SK-N-SH (cell line): ENCODE measurements around the gene DPY19L1.
"Not testable (repeated sequence)": the region's sequence is repeated elsewhere in the genome, so short reads cannot be mapped to it uniquely, and the experiment has no call there.

Experiments used
- EP300 ChIP-seq, 2 experiments: IDR thresholded peaks; 2 replicates each; pipeline versions ENCODE4 v1.4.0 to v1.6.1; 2012; ENCODE audit warnings: borderline replicate concordance in 1 of 2, low read depth in 1 of 2, low read length in 1 of 2
- EZH2phosphoT487 ChIP-seq: fragments of 200-600 bp; sonication (generic); IDR thresholded peaks from 2 replicates; pipeline ENCODE4 v1.6.1; 2017; ENCODE audit warnings: low read depth, mixed run types, mild to moderate bottlenecking, antibody characterized with exemption, moderate library complexity, borderline replicate concordance
- GABPA ChIP-seq: IDR thresholded peaks from 2 replicates; pipeline ENCODE4 v1.4.0; 2012; ENCODE audit warnings: low read depth, mild to moderate bottlenecking
- JUND ChIP-seq: IDR thresholded peaks from 2 replicates; pipeline ENCODE4 v1.4.0; 2012
- POLR2AphosphoS5 ChIP-seq: IDR thresholded peaks from 2 replicates; pipeline ENCODE4 v1.6.1; 2012; ENCODE audit warnings: low read depth, low read length
- RAD21 ChIP-seq: IDR thresholded peaks from 2 replicates; pipeline ENCODE4 v1.6.1; 2012; ENCODE audit warnings: mild to moderate bottlenecking, low read length
- REST ChIP-seq: IDR thresholded peaks from 2 replicates; pipeline ENCODE4 v1.6.1; 2012; ENCODE audit warnings: mild to moderate bottlenecking, low read depth, low read length, moderate library complexity
- SIN3A ChIP-seq: IDR thresholded peaks from 2 replicates; pipeline ENCODE4 v1.6.1; 2012; ENCODE audit warnings: low read depth, mild to moderate bottlenecking, low read length, moderate library complexity, borderline replicate concordance
- TAF1 ChIP-seq: IDR thresholded peaks from 2 replicates; pipeline ENCODE4 v1.6.1; 2012; ENCODE audit warnings: low read depth, mild to moderate bottlenecking, low read length, moderate library complexity, borderline replicate concordance
- TEAD4 ChIP-seq: IDR thresholded peaks from 2 replicates; pipeline ENCODE4 v1.4.0; 2012; ENCODE audit warnings: mild to moderate bottlenecking, borderline replicate concordance; ENCODE audit not compliant: insufficient read depth
- TF ChIP-seq, protein P1 (sequence below): fragments of 200-600 bp; sonication (generic); IDR thresholded peaks from 2 replicates; pipeline ENCODE4 v1.6.1; 2017; ENCODE audit warnings: antibody characterized with exemption, mild to moderate bottlenecking, moderate library complexity
- TF ChIP-seq, protein P2 (sequence below): fragments of 150-350 bp; IDR thresholded peaks from 2 replicates; pipeline ENCODE4 v1.6.1; 2017; ENCODE audit warnings: antibody characterized with exemption, low read length, low read depth, borderline replicate concordance
- TF ChIP-seq, protein P3 (sequence below): IDR thresholded peaks from 2 replicates; pipeline ENCODE4 v1.4.0; 2012; ENCODE audit warnings: low read depth, borderline replicate concordance
- TF ChIP-seq, protein P4 (sequence below): IDR thresholded peaks from 2 replicates; pipeline ENCODE4 v1.4.0; 2012; ENCODE audit warnings: low read depth, borderline replicate concordance

GRCh38 chr7:34966504-34966903, 70.8 kb downstream of the DPY19L1 start:
- not testable (repeated sequence) for TF ChIP-seq SIN3A, JUND, POLR2AphosphoS5, TAF1, TEAD4, GABPA, EZH2phosphoT487, RAD21, REST
- TF ChIP-seq EP300 (IDR thresholded peaks at IDR 0.05; ENCODE audit: borderline replicate concordance in 1 of 2, low read depth in 1 of 2, low read length in 1 of 2) = peak in 1 of 2 experiments; percentile 36; a peak in 1 of 4 replicates
- TF ChIP-seq, protein P1, sequence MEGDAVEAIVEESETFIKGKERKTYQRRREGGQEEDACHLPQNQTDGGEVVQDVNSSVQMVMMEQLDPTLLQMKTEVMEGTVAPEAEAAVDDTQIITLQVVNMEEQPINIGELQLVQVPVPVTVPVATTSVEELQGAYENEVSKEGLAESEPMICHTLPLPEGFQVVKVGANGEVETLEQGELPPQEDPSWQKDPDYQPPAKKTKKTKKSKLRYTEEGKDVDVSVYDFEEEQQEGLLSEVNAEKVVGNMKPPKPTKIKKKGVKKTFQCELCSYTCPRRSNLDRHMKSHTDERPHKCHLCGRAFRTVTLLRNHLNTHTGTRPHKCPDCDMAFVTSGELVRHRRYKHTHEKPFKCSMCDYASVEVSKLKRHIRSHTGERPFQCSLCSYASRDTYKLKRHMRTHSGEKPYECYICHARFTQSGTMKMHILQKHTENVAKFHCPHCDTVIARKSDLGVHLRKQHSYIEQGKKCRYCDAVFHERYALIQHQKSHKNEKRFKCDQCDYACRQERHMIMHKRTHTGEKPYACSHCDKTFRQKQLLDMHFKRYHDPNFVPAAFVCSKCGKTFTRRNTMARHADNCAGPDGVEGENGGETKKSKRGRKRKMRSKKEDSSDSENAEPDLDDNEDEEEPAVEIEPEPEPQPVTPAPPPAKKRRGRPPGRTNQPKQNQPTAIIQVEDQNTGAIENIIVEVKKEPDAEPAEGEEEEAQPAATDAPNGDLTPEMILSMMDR = not testable (repeated sequence)
- TF ChIP-seq, protein P2, sequence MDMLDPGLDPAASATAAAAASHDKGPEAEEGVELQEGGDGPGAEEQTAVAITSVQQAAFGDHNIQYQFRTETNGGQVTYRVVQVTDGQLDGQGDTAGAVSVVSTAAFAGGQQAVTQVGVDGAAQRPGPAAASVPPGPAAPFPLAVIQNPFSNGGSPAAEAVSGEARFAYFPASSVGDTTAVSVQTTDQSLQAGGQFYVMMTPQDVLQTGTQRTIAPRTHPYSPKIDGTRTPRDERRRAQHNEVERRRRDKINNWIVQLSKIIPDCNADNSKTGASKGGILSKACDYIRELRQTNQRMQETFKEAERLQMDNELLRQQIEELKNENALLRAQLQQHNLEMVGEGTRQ = not testable (repeated sequence)
- TF ChIP-seq, protein P3, sequence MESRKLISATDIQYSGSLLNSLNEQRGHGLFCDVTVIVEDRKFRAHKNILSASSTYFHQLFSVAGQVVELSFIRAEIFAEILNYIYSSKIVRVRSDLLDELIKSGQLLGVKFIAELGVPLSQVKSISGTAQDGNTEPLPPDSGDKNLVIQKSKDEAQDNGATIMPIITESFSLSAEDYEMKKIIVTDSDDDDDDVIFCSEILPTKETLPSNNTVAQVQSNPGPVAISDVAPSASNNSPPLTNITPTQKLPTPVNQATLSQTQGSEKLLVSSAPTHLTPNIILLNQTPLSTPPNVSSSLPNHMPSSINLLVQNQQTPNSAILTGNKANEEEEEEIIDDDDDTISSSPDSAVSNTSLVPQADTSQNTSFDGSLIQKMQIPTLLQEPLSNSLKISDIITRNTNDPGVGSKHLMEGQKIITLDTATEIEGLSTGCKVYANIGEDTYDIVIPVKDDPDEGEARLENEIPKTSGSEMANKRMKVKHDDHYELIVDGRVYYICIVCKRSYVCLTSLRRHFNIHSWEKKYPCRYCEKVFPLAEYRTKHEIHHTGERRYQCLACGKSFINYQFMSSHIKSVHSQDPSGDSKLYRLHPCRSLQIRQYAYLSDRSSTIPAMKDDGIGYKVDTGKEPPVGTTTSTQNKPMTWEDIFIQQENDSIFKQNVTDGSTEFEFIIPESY = not testable (repeated sequence)
- TF ChIP-seq, protein P4, sequence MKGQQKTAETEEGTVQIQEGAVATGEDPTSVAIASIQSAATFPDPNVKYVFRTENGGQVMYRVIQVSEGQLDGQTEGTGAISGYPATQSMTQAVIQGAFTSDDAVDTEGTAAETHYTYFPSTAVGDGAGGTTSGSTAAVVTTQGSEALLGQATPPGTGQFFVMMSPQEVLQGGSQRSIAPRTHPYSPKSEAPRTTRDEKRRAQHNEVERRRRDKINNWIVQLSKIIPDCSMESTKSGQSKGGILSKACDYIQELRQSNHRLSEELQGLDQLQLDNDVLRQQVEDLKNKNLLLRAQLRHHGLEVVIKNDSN = not testable (repeated sequence)
